Measurements from ENCODE around the gene MED6. TPM values are rescaled to one million over a fixed set of nuclear protein-coding genes. Genes with fewer than 3 reads are reported as not detected.

MED6 gene
- total RNA-seq, 1 experiment from 2014 or later = 55.3 TPM

DNA sequence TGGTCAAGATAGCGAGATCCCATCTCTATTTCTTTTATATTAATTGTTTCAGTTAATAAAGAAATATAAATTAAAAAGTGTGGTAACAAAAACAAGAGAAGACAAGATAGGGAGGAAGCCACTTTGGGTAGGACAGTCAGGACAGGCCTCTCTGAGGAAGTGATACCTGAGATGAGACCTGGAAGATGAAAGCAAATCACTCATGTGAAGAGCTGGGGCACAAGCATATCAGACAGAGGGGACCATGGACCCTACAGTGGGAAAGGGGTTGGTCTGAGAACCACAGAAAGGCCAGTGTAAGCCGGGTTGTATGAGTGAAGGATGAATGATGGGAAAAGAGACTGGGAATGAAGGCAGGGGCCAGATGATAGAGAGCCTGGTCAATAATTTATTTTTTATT, 1.8 kb upstream of the MED6 start:
- Histone ChIP-seq H2BK5ac (ENCODE audit: insufficient read length, low read length) (no peak overlapping the region), H3K4ac (ENCODE audit: low read depth, low read length) (no peak overlapping the region)
- TF ChIP-seq, protein P1, sequence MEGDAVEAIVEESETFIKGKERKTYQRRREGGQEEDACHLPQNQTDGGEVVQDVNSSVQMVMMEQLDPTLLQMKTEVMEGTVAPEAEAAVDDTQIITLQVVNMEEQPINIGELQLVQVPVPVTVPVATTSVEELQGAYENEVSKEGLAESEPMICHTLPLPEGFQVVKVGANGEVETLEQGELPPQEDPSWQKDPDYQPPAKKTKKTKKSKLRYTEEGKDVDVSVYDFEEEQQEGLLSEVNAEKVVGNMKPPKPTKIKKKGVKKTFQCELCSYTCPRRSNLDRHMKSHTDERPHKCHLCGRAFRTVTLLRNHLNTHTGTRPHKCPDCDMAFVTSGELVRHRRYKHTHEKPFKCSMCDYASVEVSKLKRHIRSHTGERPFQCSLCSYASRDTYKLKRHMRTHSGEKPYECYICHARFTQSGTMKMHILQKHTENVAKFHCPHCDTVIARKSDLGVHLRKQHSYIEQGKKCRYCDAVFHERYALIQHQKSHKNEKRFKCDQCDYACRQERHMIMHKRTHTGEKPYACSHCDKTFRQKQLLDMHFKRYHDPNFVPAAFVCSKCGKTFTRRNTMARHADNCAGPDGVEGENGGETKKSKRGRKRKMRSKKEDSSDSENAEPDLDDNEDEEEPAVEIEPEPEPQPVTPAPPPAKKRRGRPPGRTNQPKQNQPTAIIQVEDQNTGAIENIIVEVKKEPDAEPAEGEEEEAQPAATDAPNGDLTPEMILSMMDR (conservative IDR thresholded peaks at IDR 0.05) = no peak

More for the DNA sequence above, 1.8 kb upstream of the MED6 start:
- H3K9ac ChIP-seq (ENCODE audit: extremely low read depth, insufficient read length, low read length) = no peak overlapping the region
- H3K27me3 ChIP-seq (ENCODE audit: insufficient read depth, low read length) = no peaks in the 10 kb centered on the region; the same call in 1 of the 2 replicates
- no peak overlapping the region for H2BK20ac ChIP-seq (ENCODE audit: low read depth, low read length, poor library complexity, severe bottlenecking)
- H3K9me3 Mint-ChIP-seq = no peaks in the 10 kb centered on the region
- H2BK120ac ChIP-seq (ENCODE audit: low read depth, low read length, poor library complexity, severe bottlenecking) = no peak overlapping the region
- DNase-seq = no peak
- no peak overlapping the region for H3K14ac ChIP-seq (ENCODE audit: insufficient read depth, low read length)
- peaks cover 17 to 21% of the 10 kb centered on the region in 2 experiments for H3K4me1 Mint-ChIP-seq
- peaks cover 0 to 5% (median 0%) of the 10 kb centered on the region in 3 experiments; a peak in 2 of 7 replicates for H3K36me3 Mint-ChIP-seq (ENCODE audit: insufficient read depth in 1 of 3, low read depth in 3 of 3)
- no peak overlapping the region for H2BK15ac ChIP-seq (ENCODE audit: low read depth, low read length)
- no peak overlapping the region for H3K23ac ChIP-seq (ENCODE audit: insufficient read length, low read depth, low read length)
- H2BK12ac ChIP-seq (ENCODE audit: insufficient read length, low read depth, low read length) = no peak overlapping the region
- peaks cover 19% of the 10 kb centered on the region for H3K79me2 ChIP-seq (ENCODE audit: insufficient read depth, low read length)
- no peak overlapping the region for H3K4me2 ChIP-seq (ENCODE audit: insufficient read depth, insufficient read length, low read length)
- H3T11ph ChIP-seq (ENCODE audit: low read length) = no peak overlapping the region
- H4K8ac ChIP-seq (replicated peaks; ENCODE audit: insufficient read length, low read depth, low read length) = no peak overlapping the region
- no peak overlapping the region for H4K5ac ChIP-seq (ENCODE audit: insufficient read length, low read depth, low read length)
- no peaks in the 10 kb centered on the region for H4K20me1 ChIP-seq (ENCODE audit: control insufficient read depth, insufficient read depth, insufficient read length)
- no peak overlapping the region for H2AFZ ChIP-seq (ENCODE audit: low read length)
- no peaks in the 10 kb centered on the region for H3K9me3 ChIP-seq (ENCODE audit: control insufficient read depth, low read depth, low read length)
- peaks cover 8% of the 10 kb centered on the region for H3K23me2 ChIP-seq (ENCODE audit: insufficient read length, low read depth, low read length, poor library complexity, severe bottlenecking)
- H2AK5ac ChIP-seq (ENCODE audit: insufficient read length, low read length) = no peak overlapping the region
- no peak overlapping the region for H3K56ac ChIP-seq (ENCODE audit: insufficient read length, low read depth, low read length)
- H3K27ac ChIP-seq (ENCODE audit: insufficient read length, low read depth, low read length) = no peak overlapping the region
- H4K91ac ChIP-seq (ENCODE audit: insufficient read length, low read depth, low read length) = no peak overlapping the region
- no peak overlapping the region for H3K4me3 Mint-ChIP-seq
- peaks cover 8% of the 10 kb centered on the region for H3K79me1 ChIP-seq (ENCODE audit: insufficient read depth, low read depth, low read length, poor library complexity, severe bottlenecking)
- H3K18ac ChIP-seq (ENCODE audit: insufficient read length, low read depth, low read length) = no peak overlapping the region
- peaks cover 1% of the 10 kb centered on the region; the same call in 1 of the 2 replicates for H3K27me3 Mint-ChIP-seq (ENCODE audit: low read depth)
- H3K27ac Mint-ChIP-seq = no peak overlapping the region
- no peaks in the 10 kb centered on the region; the same call in 1 of the 2 replicates for H3K4me1 ChIP-seq (ENCODE audit: insufficient read depth, low read length)
- no CpG with 5 or more reads among the region's 2 CpGs for WGBS (ENCODE audit: extremely low coverage, insufficient read length, low lambda C conversion rate)
